GM23338 (cell line): ENCODE data around the gene PPP1R7.

Experiments
- EZH2 ChIP-seq: fragments of 200-600 bp; sonication (generic); IDR thresholded peaks from one replicate; pipeline ENCODE4 v1.8.0; 2017; ENCODE audit warnings: antibody characterized with exemption, mild to moderate bottlenecking, low read depth; ENCODE audit not compliant: unreplicated experiment
- EZH2phosphoT487 ChIP-seq: fragments of 200-600 bp; sonication (generic); IDR thresholded peaks from one replicate; pipeline ENCODE4 v1.8.1; 2018; ENCODE audit warnings: antibody characterized with exemption; ENCODE audit not compliant: unreplicated experiment
- JUNB ChIP-seq: IDR thresholded peaks from one replicate; pipeline ENCODE4 v1.6.1; 2016; ENCODE audit warnings: antibody characterized with exemption; ENCODE audit not compliant: unreplicated experiment
- POLR2AphosphoS5 ChIP-seq: IDR thresholded peaks from 2 replicates; pipeline ENCODE4 v1.6.1; 2016; ENCODE audit warnings: antibody characterized with exemption, low read depth
- ZNF114 ChIP-seq: fragments of 250-450 bp; sonication (Bioruptor Pico); IDR thresholded peaks from 2 replicates; pipeline ENCODE4 v1.5.0; 2020; ENCODE audit warnings: mild to moderate bottlenecking, moderate library complexity
- ZNF331 ChIP-seq: fragments of 250-450 bp; sonication (Bioruptor Pico); IDR thresholded peaks from 2 replicates; pipeline ENCODE4 v1.5.0; 2020; ENCODE audit warnings: low read depth, mild to moderate bottlenecking, moderate library complexity
- TF ChIP-seq, protein P1 (sequence below), 2 experiments: fragments of 200-600 bp in 1 of 2; sonication (generic) in 1 of 2; conservative IDR thresholded peaks; 2 replicates each; pipeline versions ENCODE4 v1.5.1 to v1.6.1; 2016 to 2017; ENCODE audit warnings: antibody characterized with exemption in 2 of 2, low read depth in 2 of 2, mild to moderate bottlenecking in 2 of 2, moderate library complexity in 1 of 2
- TF ChIP-seq, protein P2 (sequence below): IDR thresholded peaks from 2 replicates; pipeline ENCODE4 v1.6.1; 2016; ENCODE audit warnings: antibody characterized with exemption

DNA sequence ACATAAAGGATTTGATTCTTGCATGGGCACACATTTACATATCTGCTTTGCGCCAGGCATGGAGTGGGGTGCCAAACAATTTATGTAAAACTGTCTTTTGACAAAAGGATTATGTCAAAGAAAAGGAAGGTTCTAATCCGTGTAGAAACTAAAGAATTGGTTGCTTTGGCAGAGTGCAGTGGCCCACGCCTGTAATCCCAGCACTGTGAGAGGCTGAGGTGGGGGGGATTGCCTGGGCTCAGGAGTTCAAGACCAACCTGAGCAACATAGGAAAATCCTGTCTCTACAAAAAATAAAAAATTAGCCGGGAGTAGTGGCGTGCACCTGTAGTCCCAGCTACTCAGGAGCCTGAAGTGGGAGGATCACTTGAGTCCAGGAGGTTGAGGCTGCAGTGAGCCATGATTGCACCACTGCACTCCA is 47.1 kb upstream of the PPP1R7 start:
- TF ChIP-seq POLR2AphosphoS5 (no peak), EZH2 (no peak), ZNF114 (CRISPR knock-in tag) (no peak), ZNF331 (CRISPR knock-in tag) (no peak), EZH2phosphoT487 (no peak), JUNB (no peak)
- TF ChIP-seq, protein P1, sequence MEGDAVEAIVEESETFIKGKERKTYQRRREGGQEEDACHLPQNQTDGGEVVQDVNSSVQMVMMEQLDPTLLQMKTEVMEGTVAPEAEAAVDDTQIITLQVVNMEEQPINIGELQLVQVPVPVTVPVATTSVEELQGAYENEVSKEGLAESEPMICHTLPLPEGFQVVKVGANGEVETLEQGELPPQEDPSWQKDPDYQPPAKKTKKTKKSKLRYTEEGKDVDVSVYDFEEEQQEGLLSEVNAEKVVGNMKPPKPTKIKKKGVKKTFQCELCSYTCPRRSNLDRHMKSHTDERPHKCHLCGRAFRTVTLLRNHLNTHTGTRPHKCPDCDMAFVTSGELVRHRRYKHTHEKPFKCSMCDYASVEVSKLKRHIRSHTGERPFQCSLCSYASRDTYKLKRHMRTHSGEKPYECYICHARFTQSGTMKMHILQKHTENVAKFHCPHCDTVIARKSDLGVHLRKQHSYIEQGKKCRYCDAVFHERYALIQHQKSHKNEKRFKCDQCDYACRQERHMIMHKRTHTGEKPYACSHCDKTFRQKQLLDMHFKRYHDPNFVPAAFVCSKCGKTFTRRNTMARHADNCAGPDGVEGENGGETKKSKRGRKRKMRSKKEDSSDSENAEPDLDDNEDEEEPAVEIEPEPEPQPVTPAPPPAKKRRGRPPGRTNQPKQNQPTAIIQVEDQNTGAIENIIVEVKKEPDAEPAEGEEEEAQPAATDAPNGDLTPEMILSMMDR (conservative IDR thresholded peaks at IDR 0.05; ENCODE audit: low read depth in 2 of 2), result no peak
- TF ChIP-seq, protein P2, sequence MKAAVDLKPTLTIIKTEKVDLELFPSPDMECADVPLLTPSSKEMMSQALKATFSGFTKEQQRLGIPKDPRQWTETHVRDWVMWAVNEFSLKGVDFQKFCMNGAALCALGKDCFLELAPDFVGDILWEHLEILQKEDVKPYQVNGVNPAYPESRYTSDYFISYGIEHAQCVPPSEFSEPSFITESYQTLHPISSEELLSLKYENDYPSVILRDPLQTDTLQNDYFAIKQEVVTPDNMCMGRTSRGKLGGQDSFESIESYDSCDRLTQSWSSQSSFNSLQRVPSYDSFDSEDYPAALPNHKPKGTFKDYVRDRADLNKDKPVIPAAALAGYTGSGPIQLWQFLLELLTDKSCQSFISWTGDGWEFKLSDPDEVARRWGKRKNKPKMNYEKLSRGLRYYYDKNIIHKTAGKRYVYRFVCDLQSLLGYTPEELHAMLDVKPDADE, result no peak
